HG03045 (cell line): ENCODE results near the gene ACSS1.
A peak's percentile ranks its signal among the peaks of the same experiment; 100 is the strongest.

Experiments
- ATAC-seq: cut with Tn5 transposase; IDR thresholded peaks from one replicate; pipeline ENCODE4 v1.9.1; 2021; ENCODE audit warnings: mild to moderate bottlenecking, moderate library complexity; ENCODE audit not compliant: unreplicated experiment

ACSS1 gene

DNA sequence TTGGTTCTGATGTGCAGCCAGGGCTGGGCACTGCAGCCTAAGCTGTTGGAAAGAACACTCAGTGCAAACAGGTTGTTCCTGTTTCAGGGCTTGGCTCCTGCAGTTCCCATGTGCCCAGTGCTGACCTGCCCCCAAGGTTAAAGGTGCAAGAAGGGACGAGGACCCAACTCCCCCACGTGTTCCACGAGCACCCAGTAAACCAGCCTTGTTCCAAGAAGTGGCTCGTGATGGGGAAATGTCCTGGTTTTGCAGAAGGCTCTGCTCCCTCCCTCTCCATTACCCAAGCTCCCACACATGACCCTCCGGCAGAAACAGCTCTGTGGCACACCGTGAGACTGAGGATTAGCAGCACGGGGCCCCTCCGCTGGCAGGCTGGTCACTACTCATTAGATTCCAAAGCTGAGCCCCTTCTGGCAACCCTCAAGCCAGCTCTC is 9.4 kb downstream of the ACSS1 start:
- no peak for ATAC-seq

DNA sequence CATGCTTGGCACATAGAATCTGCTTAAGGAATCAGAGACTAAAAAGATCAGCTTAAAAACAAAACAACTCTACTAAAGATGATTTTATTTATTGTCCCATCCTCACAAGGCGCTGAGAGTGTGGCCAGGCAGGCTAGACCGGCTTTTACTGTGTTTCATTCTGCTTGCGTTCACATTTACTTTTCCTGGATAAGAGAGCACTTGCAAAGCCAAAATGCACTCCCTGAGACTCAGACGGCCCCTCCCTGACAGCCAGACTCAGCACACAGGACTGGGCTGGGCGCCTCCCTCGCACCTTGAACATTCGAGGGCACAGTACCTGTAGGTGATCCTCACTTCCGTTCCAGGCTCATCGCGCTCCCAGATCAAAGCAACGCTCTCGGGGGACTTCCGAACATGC is 10.2 kb downstream of the ACSS1 start:
- ATAC-seq = no peak

DNA sequence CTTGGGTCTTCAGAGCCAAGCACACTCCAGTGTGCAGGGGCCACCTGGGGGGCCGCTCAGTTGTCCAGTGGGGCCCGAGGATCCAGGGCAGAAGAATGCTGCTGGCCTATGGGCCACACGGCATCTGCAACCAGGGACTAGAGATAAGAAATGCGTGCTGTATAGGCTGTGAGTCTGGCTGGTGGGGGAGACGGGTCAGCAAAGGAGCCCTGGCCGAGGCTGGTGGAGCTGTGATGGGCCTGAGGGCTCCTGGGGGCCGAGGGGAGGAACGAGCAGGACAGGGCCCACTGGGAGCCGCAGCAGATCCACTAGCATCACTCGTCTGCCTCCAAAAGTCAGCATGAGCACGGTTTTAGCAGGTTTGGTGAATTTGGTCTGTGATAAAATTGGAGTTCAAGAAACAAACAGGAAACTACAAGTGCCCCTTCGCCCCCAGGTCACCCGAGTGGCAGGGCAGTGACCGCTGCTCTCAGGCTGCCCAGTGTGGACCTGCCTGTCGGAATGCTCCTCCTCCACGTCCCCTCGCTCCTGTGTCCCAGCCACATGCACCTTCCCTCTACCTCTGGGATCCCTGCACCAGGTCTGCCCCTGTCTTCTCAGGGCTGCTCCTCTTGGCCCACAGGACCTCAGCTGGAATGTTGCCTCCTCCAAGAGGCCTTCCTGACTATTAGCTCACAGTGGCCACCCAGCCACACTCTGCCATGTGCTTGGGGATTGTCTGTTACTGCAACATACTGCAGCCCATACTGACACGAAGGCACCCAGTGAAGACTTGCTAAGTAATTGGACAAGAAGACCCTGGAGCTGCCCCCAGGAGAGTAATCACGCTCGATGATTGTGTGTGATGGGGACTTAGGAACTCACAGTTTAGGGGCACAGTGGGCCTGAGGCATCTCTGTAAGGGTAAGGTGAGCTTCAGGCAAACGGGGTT is 10.9 kb downstream of the ACSS1 start:
- no peak for ATAC-seq

DNA sequence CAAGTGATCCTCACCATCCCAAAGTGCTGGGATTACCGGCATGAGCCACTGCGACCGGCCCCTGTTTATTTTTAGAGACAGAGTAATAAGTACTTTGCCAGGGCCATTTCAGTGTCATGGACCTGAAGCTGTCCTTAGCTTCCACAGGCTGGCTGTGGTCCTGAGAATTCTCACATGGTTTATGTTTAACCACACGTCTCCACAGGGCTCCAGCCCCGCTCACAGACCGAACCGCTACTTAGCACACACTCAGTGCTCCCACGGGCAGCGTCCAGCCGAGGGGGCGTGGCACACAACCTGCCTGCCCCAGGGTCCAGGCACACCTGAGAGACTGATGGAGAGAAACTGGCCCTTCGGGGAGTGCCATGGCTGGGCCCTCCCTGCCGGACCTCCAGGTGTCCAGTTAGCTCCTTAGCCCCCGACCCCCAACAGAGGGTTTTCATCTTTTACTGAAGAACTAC is 11.7 kb downstream of the ACSS1 start:
- ATAC-seq = no peak

DNA sequence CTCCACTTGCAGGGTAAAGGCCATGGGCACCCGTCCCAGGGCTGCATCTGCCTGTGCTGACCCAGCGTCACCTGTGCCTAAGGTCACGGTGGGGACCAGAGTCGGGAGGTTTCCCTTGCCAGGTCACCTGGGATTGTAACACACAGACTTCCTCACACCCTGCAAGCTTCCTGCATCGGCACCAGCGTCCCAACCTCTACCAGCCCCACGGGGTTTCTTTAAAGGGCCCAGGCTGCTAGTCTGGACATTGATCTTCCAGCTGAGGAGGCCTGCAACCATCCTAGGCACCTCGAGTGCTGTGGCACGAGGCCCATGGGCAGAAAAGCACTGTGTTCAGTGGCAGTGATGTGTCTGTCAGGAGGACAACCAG is 12.6 kb downstream of the ACSS1 start:
- no peak for ATAC-seq

DNA sequence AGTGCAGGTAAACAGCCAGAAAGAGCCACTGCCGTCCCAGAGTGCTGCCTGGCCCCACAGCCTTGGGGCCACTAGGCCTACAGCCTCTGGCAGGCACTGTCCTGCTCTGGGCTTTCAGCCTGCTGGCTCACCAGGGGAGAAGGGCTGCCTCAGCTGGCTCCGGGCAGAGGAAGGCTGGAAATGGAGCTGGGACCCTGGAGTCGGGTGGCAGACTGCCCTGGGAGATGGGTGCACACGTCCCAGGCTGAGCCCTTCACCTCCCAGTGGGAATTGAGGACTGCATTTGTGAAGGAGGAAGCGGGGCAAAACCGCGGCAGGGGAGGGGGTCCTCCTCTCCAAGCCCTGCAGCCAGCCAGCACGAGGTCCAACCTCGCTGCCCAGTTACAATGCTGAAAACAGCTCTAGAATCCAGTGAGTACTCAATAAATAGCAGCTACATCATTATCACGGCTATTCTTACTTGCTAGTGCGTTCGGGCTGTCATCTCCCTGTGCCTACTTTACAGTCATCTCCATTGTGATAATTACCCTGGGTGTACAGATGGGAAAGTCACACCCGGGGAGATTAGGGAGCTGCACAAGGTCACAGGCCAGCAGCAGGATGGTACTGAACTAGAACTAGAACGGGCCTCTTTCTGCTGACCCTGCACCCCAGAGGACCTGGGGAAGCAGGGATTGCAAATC is 13.1 kb downstream of the ACSS1 start:
- no peak for ATAC-seq

DNA sequence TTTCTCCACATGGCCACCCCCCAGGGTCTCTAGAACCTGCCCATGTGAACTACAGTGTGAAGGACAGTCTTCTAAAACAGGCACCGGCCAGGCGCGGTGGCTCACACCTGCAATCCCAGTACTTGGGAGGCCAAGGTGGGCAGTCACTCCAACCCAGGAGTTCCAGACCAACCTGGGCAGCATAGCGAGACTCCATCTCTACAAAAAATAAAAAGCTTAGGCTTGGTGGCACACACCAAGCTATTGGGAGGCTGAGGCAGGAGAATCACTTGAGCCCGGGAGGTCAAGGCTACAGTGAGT is 13.7 kb downstream of the ACSS1 start:
- ATAC-seq = no peak

DNA sequence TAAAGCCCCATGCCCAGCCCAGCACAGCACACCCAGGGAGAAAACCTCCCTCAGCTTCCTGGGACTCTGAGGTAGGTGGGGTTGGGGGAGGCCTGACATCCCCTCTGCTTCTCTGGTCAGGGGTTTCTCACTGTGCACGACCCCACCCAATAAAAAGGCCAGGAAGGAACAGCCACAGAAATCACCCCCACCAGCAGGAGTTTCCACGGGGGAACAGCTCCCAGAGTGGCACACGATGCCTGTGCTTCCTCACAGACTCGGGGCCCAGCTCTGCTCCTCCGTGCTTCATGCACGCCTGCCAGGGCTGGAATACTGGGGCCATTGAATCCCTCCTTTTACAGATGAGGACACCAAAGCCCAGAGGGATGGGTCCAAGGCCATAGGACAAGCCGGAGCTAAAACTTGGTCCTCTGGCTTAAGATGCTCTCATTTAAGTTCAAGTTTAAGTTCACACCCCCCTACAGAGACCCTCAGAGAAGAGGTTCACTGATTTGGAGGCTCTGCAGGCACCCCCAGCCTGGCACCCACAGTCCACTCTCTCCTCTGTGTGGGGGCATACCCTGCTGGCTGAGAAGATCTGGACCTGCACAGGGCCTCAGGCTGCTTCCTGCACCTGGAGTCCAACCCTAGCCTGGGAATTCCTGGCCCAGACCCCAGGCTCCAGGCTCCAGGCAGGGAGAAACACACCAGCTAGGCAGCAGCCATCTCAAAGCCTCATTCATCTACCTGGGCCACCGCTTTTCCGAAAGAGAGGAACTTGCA is 14.3 kb downstream of the ACSS1 start:
- no peak for ATAC-seq

DNA sequence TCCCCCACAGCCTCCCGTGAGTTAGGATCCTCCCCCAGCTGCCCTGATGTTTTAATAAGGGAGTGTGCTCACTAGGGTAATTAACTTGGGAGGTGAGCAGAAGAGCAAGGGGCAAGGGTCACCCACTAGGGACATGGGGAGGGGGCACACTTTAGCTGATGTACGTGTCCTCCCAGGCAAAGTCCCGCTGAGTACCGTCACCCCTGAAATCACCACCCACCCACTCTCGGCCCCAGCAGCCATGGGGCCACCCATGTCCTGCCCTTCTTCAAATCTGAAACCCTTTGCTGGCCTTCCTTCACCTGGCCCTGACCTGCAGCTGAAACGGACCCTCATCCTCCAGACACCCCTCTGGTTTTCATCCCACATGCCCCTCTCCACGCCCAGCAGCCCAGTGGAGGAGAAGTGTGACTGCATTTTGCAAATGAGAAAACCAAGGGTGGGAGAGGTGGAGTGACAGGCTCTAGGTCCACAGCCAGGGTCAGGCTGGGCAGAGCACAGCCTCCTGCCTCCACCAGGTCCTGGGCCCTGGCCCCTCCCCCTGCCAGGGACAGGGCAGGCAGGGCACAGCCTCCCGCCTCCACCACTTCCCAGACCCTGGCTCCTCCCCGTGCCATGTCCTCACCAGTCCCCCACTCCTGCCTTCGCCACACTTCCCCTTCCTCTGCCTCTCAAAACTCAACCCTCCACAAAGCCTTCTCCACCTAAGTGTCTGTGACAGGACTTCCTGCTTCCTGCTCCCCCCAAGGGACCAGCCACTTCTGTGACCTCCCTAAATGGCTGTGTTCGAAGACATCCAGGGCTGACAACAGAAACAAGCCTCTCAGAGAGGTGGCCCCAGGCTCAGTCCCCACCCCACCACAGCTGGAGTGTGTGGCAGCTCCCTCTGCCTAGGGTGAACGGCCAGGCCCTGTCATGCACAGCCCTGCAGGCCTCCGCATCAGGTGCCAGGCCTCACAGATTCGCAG is 15.1 kb downstream of the ACSS1 start:
- ATAC-seq = peak; percentile 54

DNA sequence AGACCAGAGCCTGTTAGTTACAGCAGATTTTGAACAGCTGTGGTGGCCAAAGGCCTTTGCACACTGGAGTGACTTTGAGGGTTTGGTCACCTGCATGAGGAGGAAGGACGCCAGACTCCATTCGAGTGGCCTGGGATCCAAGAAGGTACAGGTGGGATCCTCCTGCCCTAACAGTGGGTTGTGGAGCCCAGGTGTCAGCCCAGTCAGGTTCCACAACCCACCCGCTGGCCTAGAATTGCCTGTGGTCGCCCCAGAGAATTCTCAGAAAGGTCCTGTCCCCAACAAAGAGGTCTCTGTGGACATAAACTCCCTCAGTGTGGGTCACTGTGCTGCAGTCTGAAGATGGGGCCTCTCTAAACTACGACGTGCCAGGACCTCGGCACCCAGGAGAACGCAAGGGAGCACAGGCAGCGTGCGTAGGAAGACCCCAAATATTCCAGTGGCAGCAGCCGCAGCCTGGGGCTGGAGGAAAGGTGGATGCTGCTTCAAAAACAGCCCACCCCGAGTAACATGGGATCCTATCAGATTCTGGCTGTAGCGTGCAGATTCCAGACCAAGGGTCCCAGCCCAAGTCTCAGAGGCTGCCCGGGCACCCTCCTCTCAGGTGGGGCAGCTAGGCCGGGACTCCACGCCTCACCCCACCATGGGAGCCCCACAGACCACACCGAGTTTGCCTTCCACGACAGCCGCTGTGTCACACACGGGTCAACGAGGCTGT is 16.0 kb downstream of the ACSS1 start:
- ATAC-seq = no peak

DNA sequence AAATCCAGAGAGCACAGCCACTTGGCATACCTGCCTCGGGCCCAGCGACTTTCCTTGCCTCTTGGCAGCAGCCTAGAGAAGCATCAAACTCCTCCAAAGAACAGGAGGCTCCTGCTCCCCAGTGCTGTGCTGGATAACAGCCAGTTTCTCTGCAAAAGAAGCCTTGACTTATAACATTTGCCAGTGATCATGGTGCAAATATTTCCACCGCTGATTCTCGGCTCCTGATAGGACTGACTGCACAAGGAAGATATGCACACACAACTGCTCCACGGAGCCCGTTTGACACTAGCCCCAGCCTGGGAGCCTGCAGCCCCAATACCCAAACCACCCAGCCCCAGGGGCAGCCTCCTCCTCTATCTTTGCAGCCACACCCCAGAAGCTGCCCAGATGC is 17.5 kb downstream of the ACSS1 start:
- ATAC-seq = no peak

DNA sequence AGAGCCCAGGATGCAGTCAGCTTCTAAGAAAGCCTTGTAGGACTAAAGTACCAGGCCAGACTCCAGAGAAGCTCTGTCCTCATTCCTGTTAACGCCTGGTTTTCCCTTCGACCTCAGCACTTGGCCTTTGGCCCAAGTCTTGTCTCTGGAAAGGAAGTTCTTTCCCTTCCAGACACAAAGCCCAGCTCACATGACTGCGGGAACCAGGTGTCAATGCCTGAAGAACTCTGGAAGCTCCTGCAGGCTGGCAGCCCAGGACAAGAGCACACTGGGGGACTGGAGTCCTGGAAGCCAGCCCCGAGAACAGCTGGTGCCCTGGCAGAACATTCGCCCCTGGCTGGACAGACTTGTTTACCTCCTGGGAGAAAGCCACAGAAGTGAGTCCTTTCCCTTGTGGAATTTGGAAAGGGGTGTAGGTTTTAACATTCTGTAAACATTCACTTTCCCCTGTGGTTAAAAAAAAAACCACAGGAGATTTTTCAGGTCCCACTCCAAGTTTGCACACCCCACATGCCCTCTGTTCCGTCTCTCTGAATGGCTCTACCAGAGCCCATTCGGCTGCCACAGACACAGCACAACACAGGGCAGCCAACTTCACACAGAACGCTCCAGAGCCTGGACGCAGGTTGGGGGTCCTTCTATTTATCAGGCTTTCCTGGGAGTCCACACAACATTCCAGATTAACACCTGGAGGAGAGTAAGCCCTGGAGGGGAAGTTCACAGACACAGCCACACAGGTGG is 18.1 kb downstream of the ACSS1 start:
- ATAC-seq = no peak

DNA sequence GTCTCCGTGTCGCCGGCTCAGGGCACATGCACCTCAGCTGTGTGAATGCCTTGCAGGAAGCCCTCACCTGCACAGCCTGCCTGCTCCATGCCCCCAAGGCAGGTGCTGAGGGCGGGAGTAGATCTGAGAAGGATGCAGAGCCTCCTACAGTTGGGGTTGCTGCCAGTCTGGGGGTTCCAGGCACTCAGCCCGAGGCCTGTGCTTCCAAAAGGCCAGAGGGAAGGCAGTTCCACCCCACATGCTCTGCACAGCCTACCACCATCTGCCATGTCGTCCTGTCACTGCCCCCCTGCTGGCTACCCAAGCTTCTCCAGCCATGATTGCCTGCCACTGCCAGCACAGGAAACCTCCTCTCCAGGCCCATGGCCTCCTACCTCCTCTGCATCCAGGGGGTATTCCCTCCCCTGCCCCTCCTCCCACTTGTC is 19.3 kb downstream of the ACSS1 start:
- ATAC-seq = no peak

DNA sequence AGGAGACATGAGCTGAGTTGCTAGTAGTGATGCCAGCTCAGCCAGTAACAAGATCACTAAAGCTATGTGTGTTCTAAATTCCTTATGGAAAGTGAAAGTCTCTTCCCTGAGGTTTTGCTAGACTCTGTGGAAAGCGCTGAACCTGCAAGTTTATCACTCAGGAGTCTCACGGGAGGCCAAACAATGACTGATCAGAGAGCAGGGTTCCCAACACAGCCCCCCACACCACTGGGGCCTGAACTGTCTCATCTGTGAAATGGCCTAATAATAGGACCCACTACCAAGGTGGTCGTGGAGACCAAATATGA is 19.9 kb downstream of the ACSS1 start:
- no peak for ATAC-seq

DNA sequence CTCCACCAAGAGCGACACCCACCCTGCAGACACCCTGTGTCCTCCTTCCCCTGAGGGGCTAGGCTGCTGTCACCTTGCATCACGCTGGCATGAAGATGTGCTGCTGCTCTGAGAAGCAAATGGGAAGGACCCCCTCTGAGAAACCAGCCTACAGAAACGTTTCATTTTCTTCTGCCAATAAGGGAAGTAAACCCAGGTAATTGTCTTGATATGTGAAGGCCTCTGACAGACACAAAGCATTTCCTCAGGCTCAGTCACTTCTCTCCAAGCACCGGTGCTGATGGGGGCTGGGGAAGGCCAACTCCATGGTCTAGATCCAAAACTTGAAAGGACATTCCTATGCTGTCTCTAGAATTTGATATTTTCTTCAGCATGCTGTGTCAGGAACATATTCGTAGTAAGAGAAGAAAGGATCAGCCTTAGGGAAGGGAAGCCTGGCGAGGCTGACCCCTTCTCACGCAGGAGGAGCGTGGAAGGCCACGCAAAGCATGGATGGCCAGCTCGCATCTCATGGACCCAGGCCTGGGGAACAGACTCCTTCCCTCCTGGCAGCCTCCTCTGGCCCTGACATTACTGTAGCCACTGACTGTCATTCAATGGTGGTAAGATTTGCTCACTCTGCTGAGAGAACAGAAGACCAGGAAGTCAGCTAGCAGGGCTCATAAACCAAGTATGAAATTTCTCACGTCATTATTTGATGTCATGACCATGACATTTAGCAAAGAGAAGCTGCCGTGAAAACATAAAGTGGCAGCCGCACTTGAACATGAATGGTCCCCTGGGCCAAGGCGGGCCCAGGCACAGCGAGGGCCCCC is 20.4 kb downstream of the ACSS1 start:
- ATAC-seq = no peak

DNA sequence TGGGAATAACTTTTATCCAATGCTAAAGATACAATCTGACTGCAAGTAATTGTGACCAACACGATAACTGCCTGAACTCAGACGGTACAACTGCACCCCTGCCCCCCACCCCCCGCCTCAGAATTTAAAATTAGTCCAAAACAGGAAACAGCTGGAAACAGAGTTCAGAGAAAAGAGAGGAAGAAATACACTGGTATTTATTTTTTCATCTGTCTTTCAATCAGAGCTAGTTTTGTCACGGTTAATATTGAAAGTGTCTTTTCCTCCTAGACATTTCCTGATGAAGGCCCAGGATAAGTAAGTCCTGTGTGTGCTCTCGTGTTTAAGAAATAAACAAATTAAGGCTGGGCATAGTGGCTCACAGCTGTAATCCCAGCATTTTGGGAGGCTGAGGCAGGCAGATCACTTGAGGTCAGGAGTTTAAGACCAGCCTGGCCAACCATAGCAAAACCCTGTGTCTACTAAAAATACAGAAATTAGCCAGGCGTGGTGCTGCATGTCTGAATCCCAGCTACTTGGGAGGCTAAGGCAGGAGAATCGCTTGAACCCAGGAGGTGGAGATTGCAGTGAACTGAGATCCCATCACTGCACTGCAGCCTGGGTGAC is 21.5 kb downstream of the ACSS1 start:
- ATAC-seq = no peak

DNA sequence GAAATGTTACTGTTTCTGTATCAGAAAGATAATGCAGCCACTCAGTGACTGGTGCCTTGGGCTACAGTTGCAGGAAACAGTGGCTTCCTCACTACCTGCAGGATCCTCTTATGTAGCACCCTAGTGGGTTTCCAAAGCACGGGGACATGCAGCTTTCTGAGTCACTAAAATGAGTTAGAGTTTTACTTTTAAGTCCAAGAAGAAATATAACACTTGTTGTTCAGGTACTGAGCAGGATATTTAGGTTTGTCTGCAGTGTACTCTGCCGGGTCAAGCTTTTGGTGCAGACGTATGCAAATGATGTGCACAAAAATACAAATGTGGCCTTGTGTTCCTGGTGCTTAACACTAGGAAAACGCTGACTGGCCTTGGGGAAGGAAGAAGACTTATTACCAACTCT is 22.0 kb downstream of the ACSS1 start:
- no peak for ATAC-seq

DNA sequence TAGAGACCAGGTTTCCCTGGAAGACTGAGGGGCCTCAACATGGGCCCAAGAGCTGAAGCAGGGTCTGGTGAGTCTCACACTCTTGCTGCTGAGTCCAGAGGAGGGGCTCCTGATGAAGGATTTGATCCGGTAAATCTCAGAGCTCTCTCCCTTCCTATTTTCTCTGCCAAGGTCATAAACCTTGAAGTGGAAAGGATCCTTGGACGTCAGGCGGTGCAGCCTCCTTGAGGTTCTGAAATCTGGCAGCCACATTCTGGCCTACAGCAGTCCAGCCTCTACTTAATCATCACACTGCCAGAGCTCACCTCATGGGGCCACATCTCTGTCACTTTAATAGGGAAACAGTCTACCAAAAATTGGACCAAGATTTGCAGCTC is 24.0 kb downstream of the ACSS1 start:
- ATAC-seq = no peak
